Panc1 (cell line): ENCODE data around the gene MICAL2. TPM values are rescaled to one million over a fixed set of nuclear protein-coding genes. Genes with fewer than 3 reads are reported as not detected.
A peak's percentile ranks its signal among the peaks of the same experiment; 100 is the strongest.

Source experiments
- ATAC-seq: fragments of 200-7000 bp; cut with Tn5 transposase; 2 replicates; pipeline ENCODE4 v1.9.1; 2020; ENCODE audit warnings: mild to moderate bottlenecking, moderate library complexity
- BruUV-seq: library from RNA; stranded (reverse); fragments of 400-500 nt; replicated peaks from 2 replicates; lab custom pipeline; 2021; lab: Mats Ljungman, UMichigan
- CTCF ChIA-PET: fragments of 300-600 bp; sonication (Branson Sonifier 250); formaldehyde crosslinking; loops from one replicate; lab custom pipeline; 2022; ENCODE audit warnings: antibody characterized with exemption; lab: Charles Lee
- POLR2A ChIA-PET: fragments of 300-600 bp; sonication (Branson Sonifier 250); formaldehyde crosslinking; loops from one replicate; lab custom pipeline; 2022; ENCODE audit warnings: antibody characterized with exemption; lab: Charles Lee
- DNase-seq: peaks from one replicate; pipeline ENCODE4 v3.0.0-alpha.2; 2010; ENCODE audit warnings: low read depth, low spot score
- H3K27ac ChIP-seq: 2 replicates; pipeline ENCODE4 v1.5.1; 2011; ENCODE audit warnings: mild to moderate bottlenecking, low read length, inconsistent platforms
- H3K27me3 ChIP-seq: fragments of 200-500 bp; sonication (Bioruptor generic); 2 replicates; pipeline ENCODE4 v1.6.0; 2014; ENCODE audit warnings: low read length, inconsistent platforms; ENCODE audit not compliant: control insufficient read depth, insufficient read depth
- H3K36me3 ChIP-seq: fragments of 200-500 bp; sonication (Bioruptor generic); 2 replicates; pipeline ENCODE4 v1.5.1; 2014; ENCODE audit warnings: inconsistent platforms, mild to moderate bottlenecking, low read length, moderate library complexity; ENCODE audit not compliant: control insufficient read depth, insufficient read depth
- H3K4me1 ChIP-seq: 2 replicates; pipeline ENCODE4 v1.5.1; 2011; ENCODE audit warnings: inconsistent platforms, mild to moderate bottlenecking, low read length, moderate library complexity; ENCODE audit not compliant: control insufficient read depth, insufficient read depth
- H3K4me3 ChIP-seq, 2 experiments: 2 replicates each; pipeline ENCODE4 v1.5.1; 2011 to 2012; ENCODE audit warnings: low read depth in 2 of 2, low read length in 2 of 2, mild to moderate bottlenecking in 2 of 2, inconsistent platforms in 1 of 2, moderate library complexity in 1 of 2
- H3K9me3 ChIP-seq: fragments of 200-500 bp; sonication (Bioruptor generic); 2 replicates; pipeline ENCODE4 v1.5.1; 2014; ENCODE audit warnings: low read depth, mild to moderate bottlenecking, inconsistent platforms, low read length, moderate library complexity; ENCODE audit not compliant: control insufficient read depth, insufficient read depth
- CTCF ChIP-seq: fragments of 450-650 bp; IDR thresholded peaks from 2 replicates; pipeline ENCODE4 v1.5.1; 2017; ENCODE audit warnings: mild to moderate bottlenecking
- POLR2AphosphoS5 ChIP-seq: IDR thresholded peaks from 2 replicates; pipeline ENCODE4 v1.6.1; 2012; ENCODE audit warnings: mild to moderate bottlenecking, low read depth, low read length, moderate library complexity
- REST ChIP-seq, 2 experiments: IDR thresholded peaks; 2 replicates each; pipeline ENCODE4 v1.6.1; 2011 to 2012; ENCODE audit warnings: low read depth in 2 of 2, control low read depth in 1 of 2, low read length in 1 of 2, mild to moderate bottlenecking in 1 of 2, moderate library complexity in 1 of 2; ENCODE audit not compliant: insufficient read depth in 1 of 2
- SIN3A ChIP-seq: IDR thresholded peaks from 2 replicates; pipeline ENCODE4 v1.6.1; 2012; ENCODE audit warnings: low read depth, mild to moderate bottlenecking, low read length, moderate library complexity, borderline replicate concordance; ENCODE audit not compliant: insufficient read depth
- TCF7L2 ChIP-seq: IDR thresholded peaks from 2 replicates; pipeline ENCODE4 v1.6.1; 2011; ENCODE audit warnings: mild to moderate bottlenecking, low read depth, low read length, inconsistent platforms
- in situ Hi-C: cut with HindIII; loops from 2 replicates; pipeline ENCODE4 v1.10.0; 2016; ENCODE audit warnings: low sequenced_read_pairs, low pct_unique_long_range_greater_than_20kb
- intact Hi-C: fragments of 100-400 bp; cut with micrococcal nuclease; formaldehyde crosslinking; loops from one replicate; pipeline ENCODE4 v1.10.0; 2022; ENCODE audit not compliant: unreplicated experiment
- total RNA-seq: library from RNA; stranded (reverse); gene quantifications from one replicate; pipeline ENCODE4 v1.2.1, GENCODE V29; 2021; ENCODE audit not compliant: unreplicated experiment

Gene MICAL2
- total RNA-seq, 1 experiment from 2014 or later, result 199 TPM

- TF ChIP-seq SIN3A, result no peak
- no peak for TF ChIP-seq POLR2AphosphoS5
- TF ChIP-seq TCF7L2, result no peak
- TF ChIP-seq REST (IDR thresholded peaks at IDR 0.05; ENCODE audit: insufficient read depth in 1 of 2, low read depth in 2 of 2, low read length in 1 of 2), result no peak
- no peak for TF ChIP-seq CTCF
- ATAC-seq (peak; percentile 18; the same call in 1 of the 2 replicates), DNase-seq (no peak)
- POLR2A ChIA-PET, result no interaction called here
- CTCF ChIA-PET, result no interaction called here
- intact Hi-C loops, result loop anchor here (10.0 kb wide), 1 partner anchor 113 kb away; no protein-coding TSS in a partner anchor
- H3K27ac ChIP-seq, result no peak overlapping the region
- no peaks in the 10 kb centered on the region for H3K27me3 ChIP-seq
- H3K36me3 ChIP-seq, result no peaks in the 10 kb centered on the region
- H3K4me3 ChIP-seq, result no peak overlapping the region
- in situ Hi-C loops, result no loop called here
- BruUV-seq, result no TSS peak
- peaks cover 51% of the 10 kb centered on the region for H3K4me1 ChIP-seq
- H3K9me3 ChIP-seq, result no peaks in the 10 kb centered on the region
Measured at GRCh38 chr11:12121517-12121916, 11.1 kb downstream of the MICAL2 start.

GRCh38 chr11:12122083-12122482, 11.7 kb downstream of the MICAL2 start:
- in situ Hi-C loops (no loop called here), intact Hi-C loops (loop anchor here (10.0 kb wide), 1 partner anchor 113 kb away; no protein-coding TSS in a partner anchor)
- no peaks in the 10 kb centered on the region for H3K36me3 ChIP-seq
- H3K27me3 ChIP-seq, result no peaks in the 10 kb centered on the region
- H3K9me3 ChIP-seq, result no peaks in the 10 kb centered on the region
- no peak overlapping the region for H3K4me3 ChIP-seq
- H3K4me1 ChIP-seq, result peaks cover 55% of the 10 kb centered on the region
- BruUV-seq, result no TSS peak
- ChIA-PET CTCF (no interaction called here), POLR2A (no interaction called here)
- H3K27ac ChIP-seq, result no peak overlapping the region
- TF ChIP-seq CTCF, result peak; percentile 74
- no peak for TF ChIP-seq REST (IDR thresholded peaks at IDR 0.05; ENCODE audit: insufficient read depth in 1 of 2, low read depth in 2 of 2, low read length in 1 of 2)
- DNase-seq, result no peak
- ATAC-seq, result peak; percentile 60; the same call in 1 of the 2 replicates
